HG03108 (cell line): ENCODE measurements around the gene PDE7B.

Experiments used
- ATAC-seq: cut with Tn5 transposase; IDR thresholded peaks from one replicate; pipeline ENCODE4 v1.9.1; 2021; ENCODE audit warnings: moderate library complexity; ENCODE audit not compliant: unreplicated experiment

The PDE7B gene

DNA sequence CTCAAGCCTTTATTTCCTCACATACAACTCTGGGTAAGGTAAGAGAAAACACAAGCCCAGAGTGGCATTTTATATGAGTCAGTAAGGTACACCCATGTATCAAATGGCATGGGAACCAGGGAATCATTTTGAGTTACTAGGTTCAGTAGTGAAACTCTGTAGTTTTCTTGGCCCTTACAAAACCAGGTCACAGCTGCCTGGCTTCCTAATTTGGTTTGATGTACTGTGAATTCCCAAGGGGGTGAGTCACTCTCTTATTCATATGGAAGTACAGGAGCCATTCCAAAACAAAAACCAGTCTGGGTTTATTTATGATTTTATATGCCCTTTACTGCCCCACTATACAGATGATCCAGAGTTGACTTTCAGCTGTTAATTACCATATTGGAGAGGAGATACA lies 70.7 kb downstream of the PDE7B start:
- no peak for ATAC-seq

DNA sequence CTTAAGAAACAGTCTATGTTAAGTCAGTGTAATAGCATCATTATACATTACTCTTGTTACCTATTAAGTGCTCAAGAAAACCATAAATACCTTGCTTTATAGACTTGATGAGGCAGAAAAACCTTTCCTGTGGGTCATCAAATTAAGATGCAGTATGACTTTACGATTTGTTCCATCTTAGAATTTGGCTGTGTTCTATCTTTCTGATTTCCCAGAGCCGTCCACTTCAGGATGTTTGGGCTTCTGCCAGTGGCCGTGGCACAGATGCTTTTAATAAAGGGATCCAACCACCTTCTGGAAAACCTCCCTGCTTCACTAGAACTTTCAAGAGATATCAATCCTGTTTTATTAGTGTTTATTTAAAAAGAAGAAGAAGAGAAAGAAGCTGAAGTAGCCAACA lies 71.2 kb downstream of the PDE7B start:
- ATAC-seq, result no peak

DNA sequence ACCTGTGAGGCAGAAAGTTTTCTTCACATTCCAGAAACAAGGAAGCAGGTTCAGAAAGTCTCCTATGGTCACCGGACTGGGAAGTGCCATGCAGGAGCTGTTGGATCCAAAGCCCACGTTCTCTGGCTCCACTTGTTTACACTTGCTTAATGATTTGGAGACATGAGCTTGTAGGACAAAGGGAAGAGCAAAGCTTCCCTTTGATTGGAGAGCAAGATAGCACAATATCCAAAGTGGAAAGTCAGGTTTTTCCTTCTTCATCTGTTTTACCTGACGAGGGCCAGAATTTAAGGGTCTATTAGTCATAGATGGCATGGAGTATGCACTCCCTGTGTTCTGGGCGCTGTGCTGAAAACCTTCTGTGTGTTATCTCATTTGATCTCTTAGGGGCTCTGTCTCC lies 81.2 kb downstream of the PDE7B start:
- no peak for ATAC-seq

DNA sequence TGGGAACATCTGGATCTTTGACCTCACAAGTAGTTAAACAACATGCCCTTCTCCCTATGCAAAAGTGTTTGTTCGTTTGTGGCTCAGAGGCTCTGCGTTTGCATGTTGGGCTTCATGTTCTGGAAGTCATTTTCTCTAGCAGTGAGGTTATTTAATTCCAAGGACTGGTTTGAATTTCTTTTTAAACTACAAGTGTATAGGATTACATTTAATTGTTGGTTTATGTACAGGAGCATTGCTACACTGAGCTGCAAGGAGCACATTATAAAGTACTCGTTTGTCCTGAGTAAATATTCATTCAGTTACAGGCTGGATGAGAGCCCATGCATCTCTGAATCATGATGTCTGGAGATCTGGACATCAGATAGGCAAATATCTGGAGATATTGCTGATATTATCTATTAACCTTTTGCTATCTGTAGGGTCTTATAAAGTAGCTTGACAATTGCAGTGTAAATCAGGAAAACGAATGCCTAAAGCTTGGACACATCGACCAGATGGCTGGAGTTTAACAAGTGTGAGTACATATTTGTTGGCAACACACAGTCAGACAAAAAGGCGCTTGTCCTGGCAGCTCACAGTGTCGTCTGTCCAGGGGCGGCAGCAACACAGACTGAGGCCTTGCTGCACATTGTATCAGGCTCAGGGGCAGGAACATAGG lies 84.6 kb downstream of the PDE7B start:
- ATAC-seq, result no peak

DNA sequence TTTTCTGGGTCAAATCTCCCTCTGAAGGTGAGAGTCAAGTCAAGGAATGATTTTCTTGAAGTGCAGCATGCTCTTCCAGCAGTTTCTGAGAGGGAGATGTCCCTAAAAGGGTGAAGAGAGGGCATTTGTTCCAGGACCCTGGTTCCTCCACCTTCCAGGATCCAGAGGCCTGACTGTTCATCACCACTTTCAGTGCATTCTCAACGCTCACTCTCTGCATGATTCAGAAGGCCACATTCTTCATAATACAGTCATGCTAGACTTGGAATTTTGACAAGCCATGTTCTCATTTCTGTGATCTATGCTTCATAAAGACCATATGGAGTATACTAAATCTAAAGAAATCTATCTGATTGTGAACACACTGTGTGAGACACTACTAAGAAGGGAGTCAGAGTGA lies 85.1 kb downstream of the PDE7B start:
- no peak for ATAC-seq

DNA sequence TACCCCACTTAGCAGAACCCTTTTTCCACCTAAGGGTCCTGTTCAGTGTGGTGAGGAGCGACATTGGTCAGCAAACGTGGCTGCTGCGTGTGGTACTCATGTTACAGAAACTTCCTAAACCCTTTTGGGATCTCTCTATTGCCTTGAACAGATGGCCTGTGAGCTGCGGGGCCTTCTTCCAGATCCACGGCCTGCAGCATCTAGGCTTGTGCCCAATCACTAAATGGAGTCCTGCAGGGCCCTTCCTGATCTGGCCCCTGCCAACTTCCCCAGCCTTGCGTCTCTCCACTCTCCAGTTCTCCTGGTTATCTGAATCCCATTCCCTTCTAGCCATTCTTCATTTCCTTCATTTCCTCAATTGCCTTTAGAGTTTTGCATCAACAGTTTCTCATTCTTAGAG lies 85.6 kb downstream of the PDE7B start:
- ATAC-seq, result no peak

DNA sequence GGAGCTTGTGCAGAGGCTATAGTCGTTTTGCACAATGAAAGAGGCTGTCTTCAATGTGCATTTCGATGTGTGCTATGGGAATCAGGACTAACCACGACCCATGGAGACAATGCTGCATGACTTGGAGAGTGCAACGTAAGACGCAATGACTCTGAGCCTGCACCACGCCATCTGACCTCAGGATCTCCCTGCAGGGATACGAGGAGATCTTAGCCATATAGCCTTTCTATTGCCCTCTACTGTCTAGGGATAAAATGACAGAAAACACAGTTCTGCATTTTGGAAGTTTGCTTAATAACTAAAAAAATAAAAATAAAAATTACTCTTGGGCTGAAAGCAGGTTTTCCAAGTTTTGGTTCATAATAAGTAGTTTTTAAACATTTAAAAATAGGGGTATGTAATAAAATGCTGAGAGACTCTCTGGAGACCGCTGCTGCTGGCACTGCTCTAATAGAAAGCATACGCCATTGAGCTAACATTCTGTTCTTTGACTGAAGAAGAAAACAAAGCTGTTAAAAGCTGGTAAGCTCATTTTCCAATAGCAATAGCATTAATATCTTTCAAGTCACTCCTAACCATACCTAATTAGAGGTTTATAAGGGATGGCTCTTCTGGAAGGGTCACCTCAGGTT lies 87.2 kb downstream of the PDE7B start:
- no peak for ATAC-seq

DNA sequence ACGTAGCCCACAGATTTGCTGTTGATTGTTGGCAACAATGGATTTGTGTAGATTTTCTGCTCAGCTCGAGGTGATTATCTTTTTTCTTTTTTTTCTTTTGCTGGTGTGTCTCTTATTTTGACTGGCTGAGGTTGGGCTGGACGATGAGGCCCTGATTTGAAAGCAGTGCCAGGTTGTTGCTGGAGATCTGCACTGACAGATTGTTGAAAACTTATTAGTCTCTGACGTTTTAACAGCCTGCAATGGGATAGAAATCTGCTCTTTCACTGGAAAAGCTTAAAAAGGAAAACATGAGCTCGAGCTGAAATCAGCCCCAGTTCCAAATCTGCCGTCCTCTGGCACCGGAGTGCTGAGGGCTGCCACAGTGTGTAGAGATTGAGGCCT lies 87.7 kb downstream of the PDE7B start:
- ATAC-seq, result no peak

DNA sequence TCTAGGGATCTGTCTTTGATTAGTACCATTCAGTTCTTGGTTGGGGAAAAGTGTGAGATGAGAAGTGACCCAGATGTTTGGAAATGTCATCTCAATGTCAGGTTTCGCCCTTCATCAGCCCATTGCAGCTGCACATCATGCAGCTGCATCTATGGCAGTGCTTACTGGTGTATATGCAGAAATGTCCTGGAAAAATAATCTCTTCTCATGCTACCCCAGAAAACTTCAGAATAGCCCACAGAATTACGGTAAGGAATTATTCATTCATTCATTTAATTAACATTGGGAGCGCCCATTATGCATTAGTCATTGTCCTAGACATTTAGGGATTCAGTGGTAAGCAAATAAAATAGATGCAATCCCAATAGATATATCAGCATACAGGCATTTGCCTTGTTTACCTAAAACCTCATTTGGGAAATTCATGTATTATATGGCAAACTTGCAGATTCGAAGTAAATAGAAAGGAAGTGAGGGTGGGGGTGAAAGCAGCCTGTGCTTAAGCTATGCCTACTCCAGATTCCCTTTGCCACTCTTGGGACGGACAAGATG lies 89.2 kb downstream of the PDE7B start:
- no peak for ATAC-seq

DNA sequence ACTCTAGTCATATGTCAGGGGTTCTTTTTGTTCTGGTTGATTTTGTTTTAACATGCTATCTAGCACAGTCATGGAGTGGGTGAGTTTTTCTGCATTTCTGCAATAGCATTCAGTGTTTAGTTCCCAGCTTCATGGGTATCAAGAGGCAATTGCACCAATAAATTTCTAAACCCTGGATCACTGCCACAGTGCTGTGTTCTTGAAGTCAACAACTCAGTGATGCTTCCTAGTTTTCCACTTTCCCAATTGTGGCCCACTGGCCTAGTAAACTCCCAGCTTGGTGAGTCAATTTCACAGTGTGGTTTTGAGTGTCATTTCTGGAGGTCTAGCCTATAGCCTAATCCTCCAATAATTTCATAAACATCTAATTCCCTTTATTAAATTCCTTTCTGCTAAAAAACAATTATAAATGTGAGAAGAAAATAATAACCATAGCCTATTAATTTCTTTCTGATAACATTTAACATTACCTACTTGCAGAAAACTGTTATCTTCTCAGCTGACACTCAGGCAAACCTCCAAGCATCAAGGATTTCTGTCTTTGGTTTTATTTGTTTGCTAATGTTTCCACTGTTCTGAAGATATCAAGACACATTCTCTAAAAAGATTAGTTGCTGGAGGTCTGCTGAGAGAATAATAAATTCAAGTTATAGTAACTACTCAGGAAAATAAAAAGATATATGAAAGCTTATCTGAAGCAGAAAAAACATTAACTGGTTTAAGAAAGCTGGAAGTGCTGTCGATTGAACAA lies 89.9 kb downstream of the PDE7B start:
- ATAC-seq, result no peak

DNA sequence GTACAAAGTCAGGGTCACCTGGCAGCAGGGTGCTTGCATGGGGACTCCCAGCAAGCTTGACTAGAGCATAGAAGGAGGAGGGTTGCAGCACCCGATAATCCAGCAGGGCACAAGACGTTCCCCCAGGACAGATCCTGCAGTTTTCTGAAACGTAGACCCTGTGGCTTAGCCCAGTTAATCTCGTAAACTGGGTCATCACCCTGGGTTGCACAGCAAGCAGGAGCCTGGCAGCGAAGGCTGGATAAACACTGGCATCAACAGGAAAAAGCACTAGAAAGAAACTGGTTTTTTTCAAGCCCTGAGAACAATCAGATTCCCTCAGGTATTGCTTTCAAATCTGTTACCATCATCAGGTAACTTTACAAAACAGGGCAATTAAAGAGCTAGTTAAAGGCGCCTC lies 92.6 kb downstream of the PDE7B start:
- no peak for ATAC-seq

DNA sequence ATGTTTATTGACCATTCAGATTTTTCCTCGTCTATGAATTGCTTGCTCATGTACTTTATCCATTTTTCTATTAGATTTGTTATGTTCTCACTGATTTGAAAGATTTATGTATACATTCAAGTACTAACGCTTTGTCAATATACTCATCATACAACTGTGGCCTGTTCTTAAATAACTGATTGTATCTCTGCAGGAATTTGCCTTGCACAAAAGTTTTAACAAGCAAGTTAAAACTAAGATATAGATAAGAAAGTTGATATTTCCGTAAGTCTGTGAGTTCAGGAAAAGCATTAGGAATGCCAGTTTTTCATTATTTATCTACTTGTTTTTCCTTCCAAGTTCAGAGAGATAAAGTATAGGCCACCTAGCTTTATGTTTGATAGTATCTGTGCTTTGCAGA lies 95.2 kb downstream of the PDE7B start:
- ATAC-seq, result no peak

DNA sequence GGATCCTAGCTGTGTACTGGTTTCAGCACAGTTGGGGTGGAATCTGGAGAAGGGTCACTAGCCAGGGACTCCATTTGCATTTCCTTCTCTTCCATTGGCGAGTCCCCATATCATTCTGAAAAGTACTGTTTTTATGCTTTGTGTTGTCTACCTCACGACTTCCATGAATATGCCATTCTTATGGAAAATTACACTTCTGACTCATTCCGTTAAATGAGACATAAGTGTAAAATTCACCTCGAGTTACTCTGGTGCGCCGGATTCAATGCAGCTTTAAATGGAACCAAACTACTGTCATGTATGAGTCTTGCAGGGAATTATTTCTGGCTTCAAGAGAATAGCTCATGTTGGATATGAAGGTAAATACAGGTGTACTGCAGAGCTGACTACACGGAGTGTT lies 99.2 kb downstream of the PDE7B start:
- ATAC-seq, result no peak

DNA sequence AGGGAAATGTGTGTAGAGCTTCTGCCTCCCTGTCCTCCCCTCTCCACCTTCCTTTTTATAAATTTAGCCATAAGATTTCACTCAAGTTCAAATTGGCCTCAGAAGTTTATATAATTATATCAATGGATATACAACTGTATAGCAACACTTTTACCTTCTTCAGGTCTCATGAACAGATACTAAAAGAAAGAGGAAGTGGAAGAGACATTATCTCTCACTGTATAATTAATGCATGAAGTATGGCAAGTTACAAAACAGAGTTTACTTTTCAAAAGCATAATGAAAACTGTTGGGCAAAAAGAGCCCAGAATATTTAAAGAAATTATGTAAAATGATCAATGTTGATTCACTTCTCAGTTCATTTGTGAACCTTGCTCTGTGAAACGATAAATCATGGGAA lies 99.7 kb downstream of the PDE7B start:
- ATAC-seq, result no peak

DNA sequence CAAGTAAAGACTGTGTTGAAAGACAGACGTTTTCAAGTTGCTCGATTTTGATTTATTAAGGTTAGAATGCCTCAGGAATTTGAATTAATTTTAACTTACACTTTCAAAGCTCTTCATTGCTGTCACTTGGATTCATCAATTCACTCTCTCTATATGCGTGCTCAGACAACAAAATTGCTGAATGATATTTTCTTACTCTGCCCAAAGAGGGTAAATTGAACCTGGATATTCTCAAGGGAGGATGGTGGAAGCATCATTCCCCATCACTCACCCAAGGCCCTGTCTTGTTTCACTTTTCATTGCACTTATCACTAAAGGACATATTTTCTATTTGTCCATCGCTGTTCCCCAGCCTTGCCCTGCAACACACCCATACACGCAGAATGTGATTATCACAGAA lies 102.3 kb downstream of the PDE7B start:
- ATAC-seq, result no peak

DNA sequence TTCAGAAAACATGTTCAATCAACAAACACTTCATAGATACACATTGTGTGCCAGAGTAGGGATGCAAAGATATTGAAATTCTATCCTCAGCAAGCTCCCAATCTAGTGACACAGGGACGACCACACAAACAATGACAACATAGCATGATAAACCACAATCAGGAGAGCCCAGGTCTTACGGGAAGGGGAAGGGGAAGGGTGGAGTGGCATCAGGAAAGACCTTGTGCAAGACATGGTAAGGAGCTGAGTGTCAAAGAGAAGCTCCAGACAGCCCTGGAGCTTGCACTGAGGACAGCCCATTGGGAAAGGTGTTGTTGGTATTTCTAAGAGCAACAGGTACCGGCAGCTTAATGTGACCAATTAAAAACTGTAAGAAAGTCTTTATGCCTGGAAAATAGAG lies 103.6 kb downstream of the PDE7B start:
- ATAC-seq, result no peak

DNA sequence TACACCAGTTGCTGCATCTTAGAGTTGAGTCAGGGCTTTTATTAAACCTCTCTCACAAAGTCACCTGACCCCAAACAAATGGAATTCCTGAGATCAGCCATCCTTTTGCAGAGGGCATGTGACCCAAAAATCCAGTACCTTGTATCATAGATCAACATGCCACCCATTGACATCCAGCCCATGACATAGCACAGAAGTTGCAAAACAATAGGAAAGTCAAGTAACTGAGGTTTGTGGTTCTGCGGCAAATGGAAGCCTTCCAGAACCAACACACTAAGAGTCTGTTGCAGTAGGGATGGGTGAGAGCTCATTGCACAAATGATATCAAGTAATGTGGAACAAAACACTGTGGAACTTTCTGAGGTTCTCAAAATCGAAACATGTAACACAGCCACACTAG lies 111.2 kb downstream of the PDE7B start:
- no peak for ATAC-seq

DNA sequence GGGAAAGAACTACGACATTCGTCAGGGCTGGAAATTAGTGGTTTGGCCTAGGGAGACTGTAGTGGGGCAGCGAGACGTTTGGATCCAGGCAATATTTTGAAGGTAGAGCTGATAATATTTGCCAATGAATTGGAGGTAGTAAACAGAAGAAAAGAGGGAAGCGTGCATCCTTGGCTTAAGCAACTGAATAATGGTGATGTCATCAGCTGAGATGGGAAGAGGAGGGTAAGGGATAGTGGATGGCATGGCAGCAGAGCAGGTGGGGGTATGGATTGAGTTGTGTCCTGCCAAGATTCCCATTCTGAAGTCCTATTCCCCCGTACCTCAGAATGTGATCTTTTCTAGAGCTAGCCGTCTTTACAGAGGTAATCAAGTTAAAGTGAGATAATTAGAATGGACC lies 119.2 kb downstream of the PDE7B start:
- ATAC-seq, result no peak

DNA sequence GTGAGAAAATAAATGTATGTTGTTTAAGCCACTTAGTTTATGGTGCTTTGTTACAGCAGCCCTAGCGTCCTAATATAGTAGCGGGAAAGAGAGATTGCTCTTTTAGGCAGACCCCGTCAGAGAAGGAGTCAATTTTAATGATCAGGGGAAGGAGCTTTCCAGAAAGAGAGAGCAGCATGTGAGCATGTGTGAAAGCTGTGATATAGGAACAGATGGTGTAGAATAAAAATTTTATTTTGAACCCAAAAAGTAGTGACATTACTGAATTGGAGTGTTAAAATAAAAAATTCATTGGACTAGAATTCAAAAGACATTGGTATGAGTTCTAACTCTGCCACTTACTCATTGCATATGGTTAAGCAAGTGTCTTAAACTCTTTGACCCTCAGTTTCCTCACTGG lies 119.8 kb downstream of the PDE7B start:
- no peak for ATAC-seq

DNA sequence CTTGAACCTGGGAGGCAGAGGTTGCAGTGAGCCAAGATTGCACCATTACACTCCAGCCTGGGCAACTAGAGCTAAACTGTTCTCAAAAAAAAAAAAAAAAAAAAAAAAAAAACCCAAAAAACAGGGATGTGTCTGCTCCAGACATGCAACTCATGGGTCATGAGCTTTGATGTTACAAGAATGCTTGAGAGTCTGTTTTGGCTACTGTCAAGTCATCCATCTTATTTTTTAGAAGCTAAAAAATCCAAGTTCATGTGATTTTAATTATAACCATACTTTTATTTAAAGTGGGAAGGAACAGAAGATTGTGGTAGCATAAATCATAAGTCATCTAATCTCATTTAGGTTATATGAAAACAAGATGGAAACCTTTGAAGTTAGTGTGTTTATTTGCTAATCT lies 120.6 kb downstream of the PDE7B start:
- no peak for ATAC-seq

DNA sequence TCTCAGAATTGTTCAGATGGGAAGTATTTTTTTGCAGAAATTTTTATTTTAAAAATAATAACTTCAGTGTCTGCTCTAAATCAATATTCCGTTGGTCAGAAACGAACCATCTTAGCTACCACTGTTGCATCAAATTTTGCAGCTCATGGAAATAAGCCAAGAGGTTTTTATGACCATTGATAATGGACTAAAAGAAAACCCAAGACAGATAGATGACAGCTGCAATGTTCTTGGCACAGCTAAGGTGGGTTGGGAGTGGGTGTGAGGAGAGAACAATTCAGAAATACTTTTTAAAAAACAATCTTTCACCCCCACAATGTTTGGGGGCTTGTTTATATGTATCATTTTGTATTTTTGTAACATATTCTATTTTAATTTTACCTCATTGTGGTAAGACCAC lies 121.1 kb downstream of the PDE7B start:
- ATAC-seq, result no peak

DNA sequence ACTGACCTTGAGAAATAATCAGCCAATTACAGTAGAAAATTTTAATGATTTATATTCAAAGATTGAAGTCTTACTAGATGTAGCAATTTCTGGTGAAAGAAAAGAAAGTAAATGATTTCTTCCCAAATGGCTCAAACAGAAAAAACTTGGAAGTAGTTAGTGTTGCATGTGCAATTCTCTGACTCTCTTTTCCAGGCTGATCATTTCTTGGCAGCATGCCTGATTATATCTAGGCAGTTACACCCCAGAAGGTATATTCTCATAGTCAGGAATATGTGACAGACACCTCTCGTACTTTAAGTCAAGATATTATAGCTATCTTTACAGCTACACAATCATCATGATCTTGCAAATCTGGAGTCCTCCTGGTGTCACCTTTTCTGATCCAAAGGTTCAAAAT lies 122.9 kb downstream of the PDE7B start:
- ATAC-seq, result no peak
